Measurements from ENCODE around the gene RLN3.

GRCh38 chr19:13984875-13985741, 42.8 kb upstream of the RLN3 start:
- TF ChIP-seq CTCF (IDR thresholded peaks at IDR 0.05; ENCODE audit: low read depth, low read length), result no peak
- no peak for TF ChIP-seq POLR2A (IDR thresholded peaks at IDR 0.05; ENCODE audit: extremely low read depth, insufficient read length)
- no peak for TF ChIP-seq MAX (IDR thresholded peaks at IDR 0.05; ENCODE audit: low read depth, low read length)
- no peak for TF ChIP-seq MYC (IDR thresholded peaks at IDR 0.05; ENCODE audit: low read depth, low read length)

All from NB4 (cell line).